GM12874 (cell line): ENCODE results near the gene TRIOBP.

Experiments used
- CTCF ChIP-seq: IDR thresholded peaks from 2 replicates; pipeline ENCODE4 v1.5.1; 2011; ENCODE audit warnings: low read depth, mild to moderate bottlenecking, control low read depth, low read length, moderate library complexity; ENCODE audit not compliant: insufficient read depth

TRIOBP gene

GRCh38 chr22:37732699-37733607 lies 36.1 kb downstream of the TRIOBP start:
- TF ChIP-seq CTCF, result no peak

- no peak for TF ChIP-seq CTCF
Observed at GRCh38 chr22:37733625-37734401, 37.0 kb downstream of the TRIOBP start.

- TF ChIP-seq CTCF, result no peak
Observed at GRCh38 chr22:37734402-37734700, 37.5 kb downstream of the TRIOBP start.

- no peak for TF ChIP-seq CTCF
Observed at GRCh38 chr22:37734964-37735451, 38.2 kb downstream of the TRIOBP start.

- TF ChIP-seq CTCF, result no peak
Observed at GRCh38 chr22:37739035-37739434, 42.2 kb downstream of the TRIOBP start.

GRCh38 chr22:37739611-37740049 lies 42.8 kb downstream of the TRIOBP start:
- no peak for TF ChIP-seq CTCF
